Measurements from ENCODE around the gene VMP1.

DNA sequence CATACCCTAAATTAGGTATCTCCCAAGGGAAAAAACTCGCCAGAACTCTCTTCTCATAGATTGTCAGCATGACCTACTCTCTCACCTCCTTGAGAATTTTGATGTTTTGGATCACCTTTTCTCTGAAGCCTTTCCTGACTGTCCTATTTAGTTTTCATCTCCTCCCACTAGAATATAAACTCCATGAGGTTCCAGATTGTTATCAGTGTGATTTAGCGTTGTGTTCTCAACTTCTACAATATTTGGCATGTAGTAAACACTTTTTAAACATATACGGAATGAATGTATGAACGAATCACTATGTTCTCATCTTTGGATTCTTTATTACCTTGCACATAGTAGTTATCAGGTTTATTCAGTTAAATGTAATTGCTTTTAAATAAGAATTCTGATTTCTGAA lies 88.7 kb downstream of the VMP1 start:
- no peak for TF ChIP-seq EZH2phosphoT487 (IDR thresholded peaks at IDR 0.05; ENCODE audit: borderline replicate concordance, low read length)
- no peak for TF ChIP-seq CTCF (IDR thresholded peaks at IDR 0.05; ENCODE audit: low read depth, low read length, poor library complexity, severe bottlenecking)
